GM21515 (cell line): ENCODE data around the gene TMEM135.

Source experiments
- ATAC-seq: cut with Tn5 transposase; IDR thresholded peaks from one replicate; pipeline ENCODE4 v1.9.1; 2021; ENCODE audit not compliant: unreplicated experiment

Gene TMEM135

DNA sequence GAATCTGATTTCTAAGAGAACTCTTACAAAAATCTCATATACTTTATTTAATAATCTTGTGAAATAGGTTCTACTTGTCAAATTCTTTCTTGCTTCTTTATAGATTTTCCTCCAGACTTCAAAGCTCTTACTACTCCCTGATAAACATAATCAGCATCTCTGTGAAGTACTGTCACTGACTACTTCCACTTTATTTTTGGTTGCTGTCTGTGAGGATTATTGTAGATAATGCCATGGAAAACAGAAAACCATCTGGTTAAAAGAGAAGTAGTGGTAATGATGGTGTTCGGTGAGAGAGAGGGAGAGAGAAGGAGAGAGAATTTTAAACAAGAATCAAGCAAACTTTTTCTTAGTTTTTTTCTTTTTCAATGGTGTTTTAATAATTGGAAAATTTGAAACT lies 152.3 kb downstream of the TMEM135 start:
- no peak for ATAC-seq

DNA sequence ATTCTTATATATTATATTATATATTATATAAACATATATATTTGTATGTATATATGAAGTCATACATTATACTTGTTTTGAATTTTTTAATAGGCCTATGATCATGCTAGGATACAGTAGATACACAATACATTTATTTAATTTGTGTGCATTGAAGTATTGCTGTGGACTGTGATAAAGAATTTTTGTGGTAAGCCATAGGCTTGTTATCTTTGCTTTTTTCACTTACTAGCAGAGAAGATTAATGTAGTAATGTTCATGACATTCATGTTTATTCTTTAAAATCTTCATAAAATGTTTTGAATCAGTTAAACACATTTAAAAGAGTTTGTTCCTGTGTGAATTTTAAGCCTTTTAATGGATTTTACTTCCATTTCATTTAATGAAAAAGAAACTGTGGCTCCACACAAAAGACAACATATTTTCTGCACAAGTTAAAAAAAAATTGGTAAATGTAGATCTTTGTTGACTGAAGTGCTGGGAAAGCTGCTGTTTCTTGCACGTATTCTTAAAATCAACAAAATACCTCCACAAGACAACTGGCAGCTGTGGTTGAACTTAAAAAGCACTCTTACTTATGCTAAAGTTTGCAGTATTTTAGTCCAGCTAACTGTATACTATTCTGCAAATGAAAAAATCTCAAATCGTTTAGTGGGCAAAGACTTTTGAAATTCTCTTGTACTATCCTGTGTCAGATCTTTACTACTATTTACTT lies 156.2 kb downstream of the TMEM135 start:
- no peak for ATAC-seq

DNA sequence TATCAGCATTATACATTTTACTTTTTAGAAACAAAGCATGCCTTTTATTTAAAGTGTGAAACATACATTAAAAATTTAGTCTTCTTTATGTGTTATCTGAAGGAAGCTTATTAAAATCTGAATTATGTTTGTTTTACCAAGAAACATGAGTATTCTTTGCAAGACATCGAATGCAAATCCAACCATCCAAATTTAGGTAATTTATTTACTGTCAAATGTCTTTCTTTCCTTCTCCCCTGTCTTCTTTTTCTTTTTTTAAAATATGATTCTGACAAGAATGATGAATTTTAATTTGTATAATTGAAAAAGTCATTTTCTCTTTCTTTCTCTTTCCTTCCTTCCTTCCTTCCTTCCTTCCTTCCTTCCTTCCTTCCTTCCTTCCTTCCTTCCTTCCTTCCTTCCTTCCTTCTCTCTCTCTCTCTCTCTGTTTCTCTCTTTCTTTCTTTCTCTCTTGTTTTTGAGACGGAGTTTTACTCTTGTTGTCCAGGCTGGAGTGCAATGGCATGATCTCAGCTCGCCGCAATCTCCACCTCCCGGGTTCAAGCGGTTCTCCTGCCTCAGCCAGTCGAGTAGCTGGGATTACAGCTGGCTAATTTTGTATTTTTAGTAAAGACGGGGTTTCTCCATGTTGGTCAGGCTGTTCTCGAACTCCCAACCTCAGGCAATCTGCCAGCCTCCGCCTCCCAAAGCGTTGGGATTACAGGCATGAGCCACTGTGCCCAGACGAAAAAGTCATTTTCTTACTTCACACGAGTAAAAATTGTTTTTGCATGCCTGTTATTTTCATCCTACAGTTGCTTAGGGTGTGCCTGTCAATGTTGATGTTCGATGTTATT lies 157.5 kb downstream of the TMEM135 start:
- no peak for ATAC-seq

DNA sequence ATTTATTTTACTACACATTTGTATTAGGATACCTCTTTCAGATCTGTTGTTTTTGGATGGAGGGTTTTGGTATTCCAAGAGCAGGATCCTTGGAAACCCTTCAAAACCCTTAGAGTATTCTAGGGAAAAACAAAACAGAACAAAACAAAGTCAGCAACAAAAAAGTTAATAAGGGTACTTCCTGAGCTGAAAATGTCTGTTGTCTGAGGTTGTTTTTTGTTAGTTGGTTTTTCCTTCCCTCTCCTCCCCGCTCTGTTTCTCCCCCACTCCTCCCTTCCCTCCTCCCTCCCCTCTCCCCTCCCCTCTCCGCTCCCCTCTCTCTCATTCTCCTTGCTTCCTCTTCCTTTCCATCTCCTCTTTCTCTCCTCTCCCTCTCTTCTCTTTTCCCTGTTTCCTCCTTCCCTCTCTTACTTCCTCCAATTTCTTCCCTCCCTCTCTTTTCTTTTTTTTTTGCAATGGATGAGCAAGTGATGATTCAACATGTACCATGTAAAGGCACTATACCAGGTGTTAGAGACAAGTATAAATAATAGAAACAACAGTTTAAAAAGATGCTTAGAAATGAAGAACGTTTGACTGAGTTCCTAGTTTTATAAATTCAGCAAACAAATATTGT lies 160.6 kb downstream of the TMEM135 start:
- no peak for ATAC-seq

DNA sequence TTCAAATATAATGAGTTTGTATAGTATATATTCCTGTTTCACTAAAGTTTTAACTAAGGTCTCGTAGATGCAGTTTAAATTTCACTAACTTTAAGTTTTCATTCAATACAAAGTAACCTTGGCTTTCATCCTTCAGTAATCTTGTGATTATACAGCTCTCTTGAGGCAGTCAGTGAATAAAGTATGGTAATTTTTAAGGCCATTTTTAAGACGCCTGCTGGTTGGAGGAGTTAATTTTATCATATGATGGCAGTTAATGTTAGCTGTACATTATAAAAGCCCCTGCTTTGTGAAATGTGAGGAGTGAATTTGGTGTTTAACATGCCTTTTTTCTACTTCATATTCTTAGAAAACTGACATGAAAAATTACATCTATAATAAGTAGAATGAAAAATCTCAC lies 163.6 kb downstream of the TMEM135 start:
- no peak for ATAC-seq

DNA sequence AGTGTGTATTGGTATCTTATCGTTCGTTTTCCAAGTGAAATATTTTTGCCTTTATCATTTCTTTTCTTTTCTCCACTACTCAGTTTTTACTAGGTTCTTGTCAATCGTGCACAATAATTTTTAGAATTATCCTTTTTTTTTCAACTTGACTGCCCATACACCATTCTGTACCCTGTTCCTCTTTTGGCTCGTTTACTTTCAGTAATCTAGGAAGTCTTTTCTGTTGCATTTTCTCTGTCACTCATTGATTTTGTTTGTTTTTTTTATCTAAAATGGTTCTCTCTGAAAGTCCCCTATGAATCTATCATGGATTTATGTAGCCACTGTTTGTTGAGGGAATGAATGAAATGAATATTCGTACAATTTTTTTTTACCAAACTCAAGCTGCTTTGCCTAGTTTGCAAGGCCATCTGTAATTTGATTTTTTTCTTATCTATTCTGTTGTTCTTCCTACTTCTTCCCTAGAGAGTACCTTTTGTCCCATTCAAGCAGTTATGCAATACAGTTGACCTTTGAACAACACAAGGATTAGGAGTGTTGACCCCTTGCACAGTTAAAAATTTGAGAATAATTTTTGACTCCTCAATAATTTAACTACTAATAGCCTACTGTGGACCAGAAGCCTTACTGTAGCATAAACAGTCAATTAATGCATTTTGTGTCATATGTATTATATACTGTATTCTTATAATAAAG lies 166.3 kb downstream of the TMEM135 start:
- ATAC-seq: no peak

DNA sequence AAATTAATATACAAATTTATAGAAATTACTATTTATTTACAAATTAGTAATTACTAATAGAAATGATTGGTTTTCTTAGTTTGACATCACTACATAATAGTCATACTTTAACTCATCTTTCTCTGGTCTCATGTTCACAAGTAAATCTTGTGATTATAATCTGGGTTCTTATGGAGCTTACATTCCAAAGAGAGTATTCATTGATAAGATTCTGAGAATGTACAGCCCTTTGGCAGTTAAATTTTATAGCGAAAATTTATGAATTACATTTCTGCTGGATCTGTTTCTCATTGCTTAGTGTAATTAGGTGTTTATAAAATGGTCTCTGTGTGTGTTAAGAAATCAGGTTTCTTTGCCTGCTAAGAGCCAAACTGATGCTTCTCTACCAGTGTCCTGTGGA lies 175.2 kb downstream of the TMEM135 start:
- ATAC-seq: no peak

DNA sequence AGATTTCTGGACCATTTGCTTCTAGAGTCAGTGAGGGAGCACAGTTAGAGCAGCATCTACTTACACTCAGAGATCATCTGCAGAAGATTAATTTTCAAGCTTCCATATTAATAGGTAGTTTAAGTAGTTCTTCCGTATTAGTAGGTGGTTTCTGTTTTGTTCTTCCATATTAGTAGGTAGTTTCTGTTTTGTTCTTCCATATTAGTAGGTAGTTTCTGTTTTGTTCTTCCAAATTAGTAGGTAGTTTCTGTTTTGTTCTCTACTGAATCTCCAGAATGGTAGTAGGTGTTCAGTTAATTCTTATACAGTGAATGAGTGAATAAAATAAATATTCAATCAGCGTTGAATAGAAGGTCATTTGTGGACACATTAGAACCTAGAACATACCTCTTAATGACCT lies 175.7 kb downstream of the TMEM135 start:
- peak; percentile 67 for ATAC-seq

DNA sequence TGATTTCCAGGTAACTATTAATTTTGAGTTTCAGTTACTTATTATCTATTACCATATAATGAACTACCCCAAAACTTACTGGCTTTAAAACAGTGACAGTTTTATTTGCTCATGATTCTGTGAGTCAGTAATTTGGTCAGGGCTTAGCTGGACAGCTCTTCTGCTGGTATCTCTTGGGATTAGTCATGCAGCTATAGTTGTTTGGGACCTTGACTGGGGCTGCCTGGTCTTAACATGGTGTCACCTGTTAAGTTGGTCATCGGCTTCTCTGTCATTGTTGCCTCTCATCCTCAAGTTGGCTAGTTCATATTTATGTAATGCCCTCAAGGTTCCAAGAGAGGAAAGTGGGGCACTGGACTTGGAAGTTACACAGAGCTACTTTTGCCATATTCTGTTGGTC lies 177.5 kb downstream of the TMEM135 start:
- no peak for ATAC-seq

DNA sequence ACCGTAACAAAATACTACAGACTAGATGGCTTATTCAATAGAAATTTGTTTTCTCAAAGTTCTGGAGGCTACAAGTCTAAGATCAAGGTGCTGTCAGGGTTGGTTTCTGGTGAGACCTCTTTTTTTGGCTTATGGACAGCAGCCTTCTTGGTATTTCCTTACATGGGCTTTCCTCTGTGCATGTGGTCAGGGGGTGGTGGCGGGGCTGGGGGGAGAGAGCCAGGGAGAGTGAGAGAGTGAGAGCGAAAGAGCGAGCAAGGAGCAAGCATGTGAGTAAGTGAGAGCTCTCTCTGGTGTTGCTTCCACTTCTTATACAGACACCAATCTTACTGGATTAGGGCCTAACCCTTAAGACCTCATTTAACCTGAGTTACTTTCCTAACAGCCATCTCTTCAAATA lies 181.5 kb downstream of the TMEM135 start:
- peak; percentile 54 for ATAC-seq

DNA sequence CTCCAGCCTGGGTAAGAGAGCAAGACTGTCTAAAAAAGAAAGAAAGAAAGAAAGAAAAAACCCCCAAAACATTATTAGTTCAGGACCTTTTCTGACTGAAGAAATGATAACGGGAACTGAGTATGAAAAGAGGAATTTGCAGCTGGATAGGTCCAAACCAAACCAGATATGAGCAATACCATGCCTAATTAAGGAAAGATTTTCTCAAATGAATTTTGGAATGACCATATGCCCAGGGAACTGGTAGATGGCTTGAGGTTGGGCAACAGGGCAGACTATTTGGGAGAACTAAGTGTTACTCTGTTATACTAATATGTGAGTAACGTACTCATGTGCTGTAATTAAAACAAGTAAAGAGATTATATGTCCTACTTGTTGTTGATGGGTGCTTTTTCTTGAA lies 186.1 kb downstream of the TMEM135 start:
- no peak for ATAC-seq

DNA sequence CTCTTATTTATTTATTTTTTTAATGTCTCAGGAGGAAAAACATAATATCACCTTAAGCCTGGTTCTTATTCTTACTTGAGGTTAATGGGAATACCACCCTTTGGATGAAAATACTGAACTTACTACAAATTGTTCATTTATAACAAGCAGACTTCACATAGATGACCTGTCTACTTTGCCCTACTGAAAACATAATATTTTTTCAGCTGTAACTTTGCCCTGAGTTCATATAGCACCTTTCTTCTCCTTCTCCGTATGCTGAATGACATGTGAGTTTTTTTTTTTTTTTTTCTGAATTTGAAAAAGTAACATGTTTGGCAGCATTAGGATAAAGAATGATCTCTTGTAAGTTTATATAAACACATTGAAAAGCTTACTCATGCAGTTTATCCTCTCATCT lies 186.8 kb downstream of the TMEM135 start:
- no peak for ATAC-seq

DNA sequence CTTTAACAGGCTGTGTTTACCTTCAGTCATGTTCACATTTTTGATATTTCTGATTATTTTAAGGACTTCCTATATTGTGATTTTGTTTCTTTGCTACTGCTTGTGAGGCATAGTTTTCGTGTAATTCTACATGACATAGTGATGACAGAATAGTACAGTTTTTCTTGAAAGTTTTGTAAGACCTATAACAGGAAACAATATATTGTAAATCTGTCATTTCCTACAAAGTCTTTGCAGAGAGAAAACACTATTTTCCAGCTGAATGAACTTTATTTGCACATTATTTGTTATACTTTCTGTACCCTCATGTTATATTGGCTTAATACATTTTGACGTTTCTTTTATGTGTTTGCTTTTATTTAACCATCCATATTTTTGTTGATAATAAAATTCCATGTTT lies 191.1 kb downstream of the TMEM135 start:
- no peak for ATAC-seq

DNA sequence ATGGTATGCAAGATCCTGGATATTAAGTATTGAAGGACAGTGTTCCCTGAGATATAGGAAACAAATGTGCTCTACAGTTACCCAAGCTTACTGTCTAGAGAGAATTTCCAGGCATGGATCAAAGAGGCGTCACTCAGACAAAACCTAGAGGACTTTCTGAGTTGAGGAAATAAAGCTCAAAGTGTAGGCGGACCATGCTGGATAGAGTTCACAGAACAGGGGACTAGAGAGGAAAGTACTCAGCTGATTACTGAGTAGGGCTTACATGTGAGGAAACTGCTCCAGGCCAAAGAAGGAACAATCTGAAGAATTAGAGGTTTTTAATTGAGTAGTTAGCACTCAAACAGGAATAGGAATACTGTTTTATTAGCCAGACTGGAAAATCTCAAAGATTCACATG lies 193.3 kb downstream of the TMEM135 start:
- ATAC-seq: no peak

DNA sequence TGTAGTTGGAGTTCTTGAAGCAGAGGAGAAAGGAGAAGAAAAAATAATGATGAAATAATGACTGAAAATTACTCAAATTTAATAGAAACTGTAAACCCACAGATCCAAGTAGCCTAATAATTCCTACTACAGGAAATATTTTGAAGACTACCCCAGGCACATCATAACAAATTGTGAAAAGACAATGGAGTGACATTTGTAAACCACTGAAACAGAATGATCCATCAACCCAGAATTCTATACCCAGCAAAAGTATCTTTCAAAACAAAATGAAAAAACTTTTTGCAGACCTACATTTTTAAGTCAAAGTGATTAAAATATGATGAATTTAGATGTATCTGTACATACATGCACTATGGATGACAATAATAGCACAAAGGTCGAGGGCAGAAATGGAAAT lies 194.6 kb downstream of the TMEM135 start:
- no peak for ATAC-seq

DNA sequence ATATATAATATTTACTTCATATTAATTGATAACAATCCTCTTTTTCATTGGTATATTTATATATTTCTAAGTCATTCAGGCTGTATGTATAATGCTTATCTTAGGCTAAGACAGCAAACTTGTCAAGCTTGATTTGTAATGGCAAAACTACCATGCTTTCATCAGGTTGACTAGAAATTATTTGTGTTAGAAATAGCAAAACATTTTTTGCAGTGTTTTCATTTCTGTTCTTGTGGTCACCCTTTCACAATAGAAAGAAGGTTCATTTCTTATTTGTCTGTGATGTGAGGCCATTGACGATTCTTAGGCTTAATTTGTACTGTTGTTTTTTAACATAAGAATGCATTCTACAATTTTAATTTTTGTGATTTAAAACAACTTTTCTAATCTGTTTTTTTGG lies 197.6 kb downstream of the TMEM135 start:
- ATAC-seq: no peak

DNA sequence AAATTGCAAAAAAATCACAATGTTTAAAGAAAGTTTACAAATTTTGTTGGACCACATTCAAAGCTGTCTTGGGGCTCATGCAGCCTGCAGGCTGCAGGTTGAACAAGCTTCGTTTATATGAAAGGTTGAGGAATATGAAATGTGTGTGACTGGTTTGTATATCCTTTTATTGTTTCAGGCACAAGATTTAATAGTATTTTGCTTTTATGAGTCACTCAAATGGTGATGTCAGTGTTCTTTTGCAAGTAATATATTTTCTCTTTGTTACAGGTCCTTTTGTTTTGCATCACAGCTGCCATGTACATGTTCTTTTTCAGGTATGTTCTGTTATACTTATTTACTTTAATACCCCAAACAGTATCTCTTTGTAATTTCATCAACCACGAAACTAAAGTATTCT lies 198.6 kb downstream of the TMEM135 start:
- no peak for ATAC-seq

DNA sequence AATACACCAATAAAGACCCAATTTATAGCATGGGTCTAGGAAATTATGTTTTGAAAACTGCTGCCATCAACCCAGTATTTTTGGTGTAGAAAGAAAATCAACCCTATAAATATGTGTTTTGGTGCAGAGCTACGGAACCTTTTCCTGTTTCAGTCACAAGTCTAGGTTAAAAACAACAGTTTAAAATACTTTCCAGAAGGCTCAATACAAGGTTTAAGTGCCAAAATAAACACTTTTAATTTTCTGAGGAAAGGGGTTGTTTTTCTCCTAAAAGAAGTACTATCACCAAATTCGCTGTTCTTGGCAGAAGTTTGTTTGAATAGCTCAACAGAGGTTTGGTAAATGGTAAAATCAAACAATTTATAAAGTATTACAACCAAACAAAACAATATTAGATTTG lies 201.3 kb downstream of the TMEM135 start:
- ATAC-seq: no peak

DNA sequence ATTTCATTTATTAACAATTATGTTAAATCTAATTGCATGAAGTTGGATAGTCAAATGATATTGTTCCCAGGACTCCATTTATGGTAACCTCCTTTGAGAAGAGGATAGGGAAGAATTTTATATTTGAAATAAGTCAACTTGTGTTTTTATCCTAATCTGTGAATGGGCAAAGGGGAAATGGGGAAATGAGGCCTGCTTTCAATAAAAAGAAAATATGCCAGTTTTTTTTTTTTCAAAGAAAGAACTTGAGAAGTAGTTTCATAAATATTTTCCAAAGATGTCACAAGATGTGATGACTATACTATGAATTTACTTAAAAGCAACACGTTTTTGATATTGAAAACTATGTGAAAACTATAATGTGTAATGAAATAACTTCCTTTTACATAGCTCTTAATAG lies 201.8 kb downstream of the TMEM135 start:
- no peak for ATAC-seq

DNA sequence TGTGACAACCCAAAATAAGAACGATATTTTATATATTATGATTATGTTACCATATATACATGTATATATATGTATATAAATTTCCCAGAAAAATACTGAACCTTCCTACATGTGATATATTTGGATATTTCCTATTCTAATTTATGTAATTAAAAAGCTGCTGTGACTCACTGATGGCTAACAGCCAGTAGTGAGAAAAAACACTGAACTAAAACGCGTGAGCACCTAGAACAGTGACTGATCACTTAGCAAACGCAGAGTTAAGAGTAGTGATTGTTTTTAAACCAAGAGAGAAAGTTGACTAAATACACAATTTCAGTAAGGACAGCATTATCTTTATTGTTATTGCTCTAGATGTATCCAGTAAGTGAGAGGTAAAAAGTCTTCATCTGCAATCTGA lies 213.8 kb downstream of the TMEM135 start:
- no peak for ATAC-seq

DNA sequence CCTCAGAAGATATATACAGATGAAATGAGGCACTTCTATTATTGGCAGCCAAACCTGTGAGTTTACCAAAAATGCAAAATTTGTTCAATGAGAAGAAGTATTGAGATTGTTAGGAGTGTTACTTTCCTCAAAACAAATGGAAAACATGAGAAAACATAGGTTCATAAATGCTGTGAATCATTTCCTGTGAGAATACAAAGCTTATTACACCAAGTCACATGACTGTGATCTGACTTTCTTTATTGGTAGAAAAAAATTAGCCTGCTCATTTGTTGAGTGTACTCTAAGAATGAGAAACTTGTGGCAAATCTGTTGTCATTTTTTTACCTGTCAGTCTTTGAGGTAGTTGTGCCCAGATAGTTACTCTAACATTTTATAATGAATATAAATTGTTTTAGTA lies 215.1 kb downstream of the TMEM135 start:
- no peak for ATAC-seq

DNA sequence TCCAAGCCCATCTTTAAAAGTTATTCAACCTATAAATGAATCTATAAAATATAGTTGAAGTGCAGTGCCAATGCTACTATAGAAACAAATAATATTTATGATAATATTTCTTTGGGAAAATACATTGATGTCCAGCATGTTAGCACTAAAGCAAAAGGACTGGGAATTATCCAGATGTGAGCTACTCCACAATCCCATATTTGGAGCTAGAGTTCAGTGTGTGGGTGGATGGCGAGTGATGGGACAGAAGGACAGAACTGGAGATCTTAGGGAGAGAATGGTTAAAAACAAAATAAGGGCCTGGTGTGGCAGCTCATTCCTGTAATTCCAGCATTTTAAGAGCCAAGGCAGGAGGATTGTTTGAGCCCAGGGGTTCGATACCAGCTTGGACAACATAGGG lies 216.8 kb downstream of the TMEM135 start:
- ATAC-seq: no peak
